ENCODE data around the gene TM6SF1.

GRCh38 chr15:83112956-83113299 lies 5.5 kb downstream of the TM6SF1 start:
- TF ChIP-seq SUZ12 (IDR thresholded peaks at IDR 0.05) (no peak), PKNOX1 (IDR thresholded peaks at IDR 0.05) (no peak), SP1 (IDR thresholded peaks at IDR 0.05) (no peak), FOXM1 (IDR thresholded peaks at IDR 0.05; ENCODE audit: borderline replicate concordance) (no peak), BHLHE40 (IDR thresholded peaks at IDR 0.05; ENCODE audit: borderline replicate concordance) (no peak), TARDBP (IDR thresholded peaks at IDR 0.05) (no peak), ELF4 (IDR thresholded peaks at IDR 0.05) (no peak), ARNT (IDR thresholded peaks at IDR 0.05) (no peak)

Measured in HEK293T (cell line).